ENCODE results near the gene CAB39.
A peak's percentile ranks its signal among the peaks of the same experiment; 100 is the strongest.

Gene CAB39

GRCh38 chr2:230861552-230862255 is 149.1 kb downstream of the CAB39 start:
- no peak for DNase-seq (ENCODE audit: low spot score)
- no peak for TF ChIP-seq CTCF (IDR thresholded peaks at IDR 0.05; ENCODE audit: extremely low read depth, insufficient read depth, missing control alignments)
- in situ Hi-C loops (cut with MboI; ENCODE audit: low pct_unique_long_range_greater_than_20kb, low sequenced_read_pairs, unreplicated experiment) = no loop called here

- no peak for DNase-seq (ENCODE audit: low spot score)
- in situ Hi-C loops (cut with MboI; ENCODE audit: low pct_unique_long_range_greater_than_20kb, low sequenced_read_pairs, unreplicated experiment) = no loop called here
- no peak for TF ChIP-seq CTCF (IDR thresholded peaks at IDR 0.05; ENCODE audit: extremely low read depth, insufficient read depth, missing control alignments)
These were observed 149.7 kb downstream of the CAB39 start for GRCh38 chr2:230862292-230862691.

GRCh38 chr2:230863031-230863430 is 150.4 kb downstream of the CAB39 start:
- TF ChIP-seq CTCF (IDR thresholded peaks at IDR 0.05; ENCODE audit: extremely low read depth, insufficient read depth, missing control alignments) = no peak
- in situ Hi-C loops (cut with MboI; ENCODE audit: low pct_unique_long_range_greater_than_20kb, low sequenced_read_pairs, unreplicated experiment) = no loop called here
- DNase-seq (ENCODE audit: low spot score) = no peak

- no peak for DNase-seq (ENCODE audit: low spot score)
- in situ Hi-C loops (cut with MboI; ENCODE audit: low pct_unique_long_range_greater_than_20kb, low sequenced_read_pairs, unreplicated experiment) = no loop called here
- TF ChIP-seq CTCF (IDR thresholded peaks at IDR 0.05; ENCODE audit: extremely low read depth, insufficient read depth, missing control alignments) = no peak
These were observed 150.9 kb downstream of the CAB39 start for GRCh38 chr2:230863442-230864121.

GRCh38 chr2:230864122-230864604 is 151.5 kb downstream of the CAB39 start:
- TF ChIP-seq CTCF (IDR thresholded peaks at IDR 0.05; ENCODE audit: extremely low read depth, insufficient read depth, missing control alignments) = no peak
- in situ Hi-C loops (cut with MboI; ENCODE audit: low pct_unique_long_range_greater_than_20kb, low sequenced_read_pairs, unreplicated experiment) = no loop called here
- DNase-seq (ENCODE audit: low spot score) = no peak

- peak; percentile 65 for TF ChIP-seq CTCF (IDR thresholded peaks at IDR 0.05; ENCODE audit: extremely low read depth, insufficient read depth, missing control alignments)
These were observed 152.1 kb downstream of the CAB39 start, which contains the start of gene ITM2C for GRCh38 chr2:230864605-230865306. Gene ITM2C (plus strand): TSS chr2:230864942. CDS start chr2:230865026, 84 bp downstream.

More at GRCh38 chr2:230864605-230865306, 152.1 kb downstream of the CAB39 start, which contains the start of gene ITM2C:
- in situ Hi-C loops (cut with MboI; ENCODE audit: low pct_unique_long_range_greater_than_20kb, low sequenced_read_pairs, unreplicated experiment) = no loop called here
- peak; percentile 91 for DNase-seq (ENCODE audit: low spot score)
